Measurements from ENCODE around the gene PARP8.
"Not testable (repeated sequence)": the region's sequence is repeated elsewhere in the genome, so short reads cannot be mapped to it uniquely, and the experiment has no call there.

PARP8 gene

GRCh38 chr5:50794812-50795211, 128.4 kb downstream of the PARP8 start:
- DNase-seq, result no peak

DNA sequence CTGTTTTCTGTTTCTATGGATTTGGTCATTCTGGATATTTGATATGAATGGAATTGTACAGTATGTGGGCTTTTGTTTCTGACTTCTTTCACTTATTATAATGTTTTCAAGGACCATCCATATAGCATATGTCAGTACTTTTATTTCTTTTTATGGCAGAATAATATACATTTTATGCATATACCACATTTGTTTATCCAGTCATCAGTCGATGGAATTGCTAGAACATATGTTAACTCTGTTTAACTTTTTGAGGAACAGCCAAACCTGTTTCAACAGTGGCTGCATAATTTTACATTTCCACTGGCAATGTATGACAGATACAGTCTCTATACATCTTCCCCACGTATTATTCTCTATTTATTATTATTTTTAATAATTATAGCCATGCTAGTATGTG, 131.6 kb downstream of the PARP8 start:
- no peak for DNase-seq

DNA sequence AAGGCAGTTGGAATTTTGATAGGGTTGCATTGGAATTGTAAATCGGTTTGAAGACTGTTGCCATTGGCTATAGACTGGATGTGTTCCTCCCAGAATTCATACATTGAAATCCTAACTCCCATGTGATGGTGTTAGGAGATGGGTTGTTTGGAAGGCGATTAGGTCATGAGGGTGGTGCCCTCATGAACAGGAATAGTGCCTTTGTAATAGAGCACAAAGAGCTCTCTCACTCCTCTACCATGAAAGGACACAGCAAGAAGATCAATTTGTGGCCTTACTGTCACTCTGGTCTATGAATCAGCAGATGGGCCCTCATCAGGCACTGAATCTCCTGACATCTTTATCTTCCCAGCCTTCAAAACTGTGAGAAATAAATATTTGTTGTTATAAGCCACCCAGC, 133.2 kb downstream of the PARP8 start:
- no peak for DNase-seq

GRCh38 chr5:50800410-50800809, 134.0 kb downstream of the PARP8 start:
- DNase-seq, result no peak

DNA sequence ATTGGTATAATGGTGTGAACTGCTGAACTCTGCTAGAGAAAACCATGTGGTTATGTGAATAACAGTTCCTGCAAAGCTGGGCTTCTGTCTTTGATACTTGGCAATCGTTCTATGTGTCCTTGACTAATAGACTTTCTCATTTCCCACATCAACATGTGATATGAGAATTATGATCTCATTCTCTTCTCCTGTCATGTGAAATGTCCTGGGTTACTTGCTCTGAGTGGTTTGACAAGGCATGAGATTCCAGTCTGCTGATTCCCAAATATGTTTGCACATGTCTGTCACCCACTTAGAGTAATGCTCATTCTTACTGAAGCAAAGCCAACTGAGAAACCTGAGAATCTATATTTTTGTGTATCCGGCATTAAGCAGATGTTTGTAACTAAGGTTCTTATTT, 141.2 kb downstream of the PARP8 start:
- no peak for DNase-seq

DNA sequence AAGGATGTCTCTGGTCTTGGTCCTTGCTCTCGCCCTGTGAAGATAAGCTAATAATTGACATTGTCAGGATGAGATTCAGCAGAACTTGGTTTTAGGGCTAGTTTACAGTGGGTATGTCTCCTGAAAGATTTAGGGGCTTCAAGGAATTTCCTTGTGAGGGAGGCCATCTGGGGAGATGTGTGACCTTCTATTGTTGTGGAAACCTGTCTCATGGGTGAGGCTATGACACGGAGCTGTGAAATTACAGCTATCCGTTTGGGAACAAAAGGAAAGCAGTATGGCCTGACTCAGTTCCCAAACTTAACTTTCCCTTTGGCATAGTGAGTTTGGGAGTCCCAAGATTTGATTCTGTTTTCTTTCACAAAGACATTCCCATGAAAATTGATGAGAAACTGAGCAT, 142.0 kb downstream of the PARP8 start:
- DNase-seq, result no peak

- not testable (repeated sequence) for DNase-seq
Measured at GRCh38 chr5:50811746-50812145, 145.3 kb downstream of the PARP8 start.

DNA sequence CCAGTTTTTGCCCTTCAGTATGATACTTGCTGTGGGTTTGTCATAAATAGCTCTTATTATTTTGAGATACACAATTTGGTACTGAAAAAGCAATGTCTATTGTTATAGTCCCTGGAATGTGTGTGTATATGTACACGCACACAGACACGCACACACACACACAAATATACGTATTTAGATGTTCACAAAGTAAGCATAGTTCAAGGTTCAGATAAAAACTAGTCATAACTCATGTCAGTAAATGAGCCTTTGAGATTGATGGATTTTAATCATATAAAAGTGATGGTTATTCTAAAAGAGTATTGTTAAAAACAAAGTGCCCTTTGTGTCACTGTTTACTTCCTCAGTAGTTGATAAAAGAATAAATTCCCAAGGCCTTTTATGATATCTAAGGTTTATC, 147.3 kb downstream of the PARP8 start:
- DNase-seq, result no peak

GRCh38 chr5:50814556-50814955, 148.1 kb downstream of the PARP8 start:
- no peak for DNase-seq

DNA sequence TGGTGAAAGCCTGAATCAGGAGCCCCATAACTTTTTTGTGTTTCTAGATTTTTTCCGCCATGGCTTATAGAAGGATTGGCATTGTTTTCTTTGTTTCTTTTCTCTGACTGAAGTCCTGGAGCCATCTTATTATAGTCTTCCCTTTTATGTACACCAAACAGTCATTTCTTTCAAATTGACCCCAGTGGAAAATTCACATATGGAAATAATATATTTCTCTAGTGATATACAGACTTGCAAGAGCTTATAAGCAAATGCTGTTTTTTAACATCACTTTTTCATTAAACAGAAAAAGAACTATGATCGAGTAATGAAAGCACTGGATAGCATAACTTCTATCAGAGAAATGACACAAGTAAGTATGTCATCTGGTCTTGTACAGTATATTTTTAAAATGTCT, 155.6 kb downstream of the PARP8 start:
- no peak for DNase-seq

- DNase-seq, result no peak
Measured at GRCh38 chr5:50822761-50823160, 156.3 kb downstream of the PARP8 start.

DNA sequence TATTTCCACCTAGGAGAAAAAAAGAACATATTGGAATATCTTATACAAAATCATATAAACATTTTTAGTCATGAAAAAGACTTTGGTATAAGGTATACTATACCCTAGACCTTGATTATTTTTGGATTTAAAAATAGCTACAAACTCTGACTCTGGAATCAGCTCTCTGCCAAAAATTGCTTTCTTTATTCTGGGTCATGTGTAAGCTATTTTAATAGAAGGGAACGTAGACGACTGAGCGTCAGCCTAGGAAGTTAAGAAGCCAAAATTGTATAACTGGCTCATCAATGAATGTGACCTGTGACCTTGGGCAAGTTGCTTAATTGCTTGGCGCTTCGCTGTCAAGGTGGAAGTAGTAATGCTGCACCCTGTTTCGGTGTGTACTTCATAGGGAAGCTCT, 157.1 kb downstream of the PARP8 start:
- DNase-seq, result no peak

DNA sequence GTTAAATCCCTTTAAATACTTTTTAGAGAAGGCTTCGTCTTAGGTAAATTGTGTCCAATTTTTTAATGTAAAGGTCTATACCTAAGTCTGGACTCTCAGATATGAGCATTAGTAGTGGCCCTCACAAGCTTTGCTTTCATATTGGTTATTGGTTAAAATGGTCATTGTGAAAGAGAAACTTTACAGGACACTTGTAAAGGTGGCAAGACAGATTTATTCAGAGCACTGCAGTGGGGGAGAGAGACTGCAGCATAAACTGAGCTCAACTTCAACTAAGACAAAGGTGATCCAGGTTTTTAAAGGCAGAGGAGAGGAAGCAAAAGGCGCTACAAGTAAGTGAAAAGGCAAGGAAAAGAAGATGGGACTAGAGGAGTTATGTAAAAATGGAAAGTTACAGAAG, 157.7 kb downstream of the PARP8 start:
- no peak for DNase-seq

DNA sequence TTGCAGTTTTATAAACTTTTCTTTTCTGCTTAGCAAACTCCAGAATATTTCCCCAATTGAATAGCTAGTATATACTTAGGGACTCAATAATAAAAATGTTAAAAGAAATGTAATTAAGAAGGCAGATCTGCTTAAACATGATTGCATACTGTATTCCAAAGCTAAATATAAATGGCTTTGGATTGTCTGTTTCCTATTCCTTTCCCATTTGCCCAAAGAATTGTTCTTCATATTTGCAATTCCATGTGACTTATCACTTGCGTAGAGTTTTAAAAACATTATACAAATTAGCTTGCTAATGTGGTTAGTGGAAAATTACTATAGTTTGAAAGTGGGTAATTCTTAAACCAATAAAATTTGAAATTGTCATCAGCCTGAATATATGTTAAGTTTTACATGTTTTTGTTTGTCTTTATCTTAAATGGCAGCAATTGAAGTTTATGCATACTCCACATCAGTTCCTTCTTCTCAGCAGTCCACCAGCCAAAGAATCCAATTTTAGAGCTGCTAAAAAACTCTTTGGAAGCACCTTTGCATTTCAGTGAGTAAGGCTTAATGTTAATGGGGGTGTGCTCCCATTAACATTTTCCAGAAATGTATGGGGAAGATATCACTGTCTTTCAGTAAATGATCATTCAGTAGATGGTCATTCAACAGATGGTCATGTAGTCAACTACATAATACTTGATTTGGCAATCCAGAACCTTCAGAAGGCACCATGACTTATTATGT, 161.2 kb downstream of the PARP8 start:
- no peak for DNase-seq

DNA sequence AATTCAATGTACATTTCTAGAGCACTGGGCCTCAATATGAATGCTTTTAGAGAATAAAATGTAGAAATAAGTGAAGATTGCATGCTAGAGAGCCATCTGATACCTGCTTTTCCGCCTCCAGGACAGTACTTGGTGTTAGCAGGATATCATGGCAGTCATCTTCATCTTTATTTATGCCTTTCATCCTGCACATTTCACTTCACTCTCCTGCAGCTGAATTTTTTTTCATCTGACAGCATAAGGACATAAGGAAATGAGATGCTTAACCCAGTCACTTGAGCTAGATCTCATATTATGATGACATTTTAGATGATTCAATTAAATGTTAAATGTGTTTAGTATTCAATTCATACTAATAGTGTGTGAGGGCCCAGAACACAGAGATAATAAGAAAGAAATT, 162.6 kb downstream of the PARP8 start:
- DNase-seq, result no peak

GRCh38 chr5:50832657-50833284, 166.3 kb downstream of the PARP8 start:
- no peak for DNase-seq

DNA sequence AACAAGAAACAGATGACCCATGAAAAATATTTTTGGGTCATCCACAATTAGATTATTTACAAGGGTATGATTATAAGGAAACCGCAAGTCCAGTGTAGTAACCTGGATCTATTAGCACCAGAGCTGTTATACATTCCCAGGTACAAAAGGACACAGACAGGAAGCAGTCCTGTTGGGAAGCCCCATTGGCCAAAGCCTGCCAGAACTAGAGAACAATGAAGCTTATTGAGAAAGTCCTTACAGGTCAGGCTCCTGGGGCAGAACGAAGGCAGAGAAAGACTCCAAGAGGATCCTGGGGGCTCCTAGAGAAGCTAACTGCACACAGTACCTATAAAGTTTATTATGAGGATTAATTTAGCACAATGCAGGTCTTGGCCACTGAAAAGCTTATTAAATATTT, 169.9 kb downstream of the PARP8 start:
- no peak for DNase-seq

DNA sequence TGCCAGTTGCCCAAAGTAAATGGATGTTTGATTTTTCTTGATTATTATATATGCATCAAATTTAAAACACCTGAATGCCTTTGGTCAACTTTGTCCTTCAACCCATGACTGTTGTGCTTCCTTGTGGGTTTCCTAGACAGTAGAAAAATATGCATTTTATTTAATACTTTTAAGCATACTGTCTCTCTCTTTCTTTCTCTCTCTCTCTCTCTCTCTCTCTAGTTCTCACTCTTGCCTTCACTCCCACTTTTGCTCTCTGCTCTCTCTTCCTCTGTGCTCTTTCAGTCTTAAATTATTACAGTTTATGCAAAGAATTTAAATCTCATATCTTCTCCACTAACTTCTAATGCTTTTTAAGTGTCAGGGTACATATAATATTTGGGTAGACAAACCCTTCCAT, 173.0 kb downstream of the PARP8 start:
- no peak for DNase-seq

GRCh38 chr5:50843091-50843490, 176.7 kb downstream of the PARP8 start:
- no peak for DNase-seq

GRCh38 chr5:50846261-50846660, 179.8 kb downstream of the PARP8 start:
- no peak for DNase-seq

- DNase-seq, result no peak
Measured at GRCh38 chr5:50849554-50849953, 183.1 kb downstream of the PARP8 start.

- no peak for DNase-seq
Measured at GRCh38 chr5:50853151-50853550, 186.7 kb downstream of the PARP8 start.

DNA sequence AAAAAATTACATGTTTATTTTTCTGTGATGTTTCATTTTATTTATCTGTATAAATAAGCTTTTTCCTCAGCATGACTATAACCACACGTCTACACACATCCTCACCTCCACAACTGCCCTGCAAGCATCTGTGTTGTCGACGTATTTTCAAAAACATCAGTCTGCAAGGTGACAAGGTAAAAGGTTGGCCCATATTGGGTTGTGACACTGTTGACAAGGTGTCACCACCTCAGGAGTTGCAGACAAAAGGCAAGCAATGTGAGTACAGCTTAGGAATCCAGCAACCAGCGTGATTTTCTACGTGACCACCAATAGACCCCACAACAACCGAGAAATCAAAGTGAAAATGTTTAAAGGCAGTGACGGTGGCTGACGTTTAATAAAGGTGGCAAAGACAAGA, 187.6 kb downstream of the PARP8 start:
- no peak for DNase-seq

GRCh38 chr5:50855001-50855400, 188.6 kb downstream of the PARP8 start:
- no peak for DNase-seq
